Measurements from ENCODE around the gene NFE2L3. TPM values are rescaled to one million over a fixed set of nuclear protein-coding genes. Genes with fewer than 3 reads are reported as not detected.
"Not testable (repeated sequence)": the region's sequence is repeated elsewhere in the genome, so short reads cannot be mapped to it uniquely, and the experiment has no call there.

The NFE2L3 gene
- total and polyA plus RNA-seq, 4 donors: 4.0 to 12.5 (median 8.7) TPM

GRCh38 chr7:26189697-26190096, 37.7 kb downstream of the NFE2L3 start:
- no peak overlapping the region for H3K4me3 ChIP-seq (ENCODE audit: low read depth, low read length)
- no peaks in the 10 kb centered on the region for H3K4me1 ChIP-seq (ENCODE audit: control insufficient read depth, insufficient read depth, low read length)
- H3K27me3 ChIP-seq (ENCODE audit: control insufficient read depth, insufficient read depth, low read length): no peaks in the 10 kb centered on the region
- H3K27ac ChIP-seq (ENCODE audit: low read depth, low read length): no peak overlapping the region
- DNase-seq (ENCODE audit: low read depth in 4 of 6, low spot score in 6 of 6): no peak
- H3K36me3 ChIP-seq (ENCODE audit: control insufficient read depth, insufficient read depth, low read length): peaks cover 35% of the 10 kb centered on the region
- no peaks in the 10 kb centered on the region for H3K9me3 ChIP-seq (ENCODE audit: control insufficient read depth, insufficient read depth, low read length)
- no CpG with 5 or more reads among the region's 3 CpGs for WGBS (ENCODE audit: insufficient coverage)

DNA sequence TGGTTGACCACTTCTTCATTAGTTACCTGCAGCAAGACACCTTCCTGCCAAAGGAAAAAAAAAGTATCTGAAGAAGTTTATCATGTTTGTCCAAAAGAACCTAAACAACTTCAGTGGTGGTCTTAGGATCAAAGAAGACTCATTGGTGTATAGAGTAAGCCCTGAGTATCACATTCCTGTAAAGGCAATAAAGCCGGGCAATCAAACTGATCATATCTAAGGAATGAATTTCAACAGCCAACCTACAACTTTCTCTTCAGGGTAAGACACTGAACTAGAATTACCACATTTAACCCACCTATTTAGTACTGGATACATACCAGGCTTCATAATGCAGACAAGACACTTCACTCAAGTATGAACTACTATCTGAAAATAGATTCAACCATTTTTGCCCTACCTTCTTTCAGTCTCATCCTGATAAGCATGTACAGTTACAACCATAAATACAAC, 38.4 kb downstream of the NFE2L3 start:
- H3K4me3 ChIP-seq (ENCODE audit: low read depth, low read length): no peak overlapping the region
- no peak overlapping the region for H3K27ac ChIP-seq (ENCODE audit: low read depth, low read length)
- H3K4me1 ChIP-seq (ENCODE audit: control insufficient read depth, insufficient read depth, low read length): no peaks in the 10 kb centered on the region
- peaks cover 37% of the 10 kb centered on the region for H3K36me3 ChIP-seq (ENCODE audit: control insufficient read depth, insufficient read depth, low read length)
- no peaks in the 10 kb centered on the region for H3K27me3 ChIP-seq (ENCODE audit: control insufficient read depth, insufficient read depth, low read length)
- H3K9me3 ChIP-seq (ENCODE audit: control insufficient read depth, insufficient read depth, low read length): no peaks in the 10 kb centered on the region
- no CpG with 5 or more reads among the region's 1 CpG for WGBS (ENCODE audit: insufficient coverage)
- DNase-seq (ENCODE audit: low read depth in 4 of 6, low spot score in 6 of 6): no peak

DNA sequence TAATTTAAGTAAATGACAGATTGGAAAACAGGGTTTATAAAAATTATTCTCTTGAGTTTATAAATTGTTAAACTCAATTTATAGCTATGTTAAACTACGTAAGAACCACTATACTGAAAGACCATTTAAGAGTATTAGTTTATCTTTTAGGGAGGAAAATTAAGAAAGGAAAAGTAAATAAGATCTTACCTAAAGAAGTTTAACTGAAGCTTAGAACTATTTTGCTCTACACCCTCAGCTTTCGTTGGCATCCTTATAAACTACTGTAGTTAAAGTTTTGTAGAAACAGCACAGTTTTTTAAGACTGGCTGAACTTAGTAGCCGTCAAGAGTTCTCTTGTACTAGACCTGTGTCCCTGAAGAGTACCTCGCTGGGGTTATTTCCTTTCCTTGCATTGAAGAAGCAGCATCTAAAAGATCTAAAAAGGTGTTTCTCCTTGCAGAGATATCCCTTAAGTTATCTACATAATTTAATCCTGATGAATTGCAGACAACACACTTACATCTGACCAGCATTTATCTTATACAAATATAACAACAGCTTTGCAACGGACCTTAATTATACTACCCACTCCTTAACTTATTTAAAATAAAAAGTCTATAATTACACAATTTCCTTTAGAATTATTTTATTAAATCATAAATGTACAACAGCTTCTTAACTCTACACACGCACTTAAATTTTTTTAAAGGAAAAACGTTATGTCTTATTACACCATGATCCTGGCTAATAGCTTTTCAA, 39.4 kb downstream of the NFE2L3 start:
- no peak for DNase-seq (ENCODE audit: low read depth in 4 of 6, low spot score in 6 of 6)
- no peaks in the 10 kb centered on the region for H3K27me3 ChIP-seq (ENCODE audit: control insufficient read depth, insufficient read depth, low read length)
- no peaks in the 10 kb centered on the region for H3K4me1 ChIP-seq (ENCODE audit: control insufficient read depth, insufficient read depth, low read length)
- peaks cover 43% of the 10 kb centered on the region for H3K36me3 ChIP-seq (ENCODE audit: control insufficient read depth, insufficient read depth, low read length)
- H3K9me3 ChIP-seq (ENCODE audit: control insufficient read depth, insufficient read depth, low read length): no peaks in the 10 kb centered on the region
- H3K27ac ChIP-seq (ENCODE audit: low read depth, low read length): no peak overlapping the region
- H3K4me3 ChIP-seq (ENCODE audit: low read depth, low read length): no peak overlapping the region
- 82% methylated on average over 3 of the region's 7 CpGs for WGBS (ENCODE audit: insufficient coverage)

- H3K4me3 ChIP-seq (ENCODE audit: low read depth, low read length): no peak overlapping the region
- DNase-seq (ENCODE audit: low read depth in 4 of 6, low spot score in 6 of 6): peak in 1 of 6 donors; percentile 28
- H3K27me3 ChIP-seq (ENCODE audit: control insufficient read depth, insufficient read depth, low read length): no peaks in the 10 kb centered on the region
- H3K36me3 ChIP-seq (ENCODE audit: control insufficient read depth, insufficient read depth, low read length): peaks cover 47% of the 10 kb centered on the region
- no CpG with 5 or more reads among the region's 1 CpG for WGBS (ENCODE audit: insufficient coverage)
- H3K9me3 ChIP-seq (ENCODE audit: control insufficient read depth, insufficient read depth, low read length): no peaks in the 10 kb centered on the region
- H3K4me1 ChIP-seq (ENCODE audit: control insufficient read depth, insufficient read depth, low read length): no peaks in the 10 kb centered on the region
- no peak overlapping the region for H3K27ac ChIP-seq (ENCODE audit: low read depth, low read length)
These were observed 40.0 kb downstream of the NFE2L3 start for GRCh38 chr7:26191974-26192479.

DNA sequence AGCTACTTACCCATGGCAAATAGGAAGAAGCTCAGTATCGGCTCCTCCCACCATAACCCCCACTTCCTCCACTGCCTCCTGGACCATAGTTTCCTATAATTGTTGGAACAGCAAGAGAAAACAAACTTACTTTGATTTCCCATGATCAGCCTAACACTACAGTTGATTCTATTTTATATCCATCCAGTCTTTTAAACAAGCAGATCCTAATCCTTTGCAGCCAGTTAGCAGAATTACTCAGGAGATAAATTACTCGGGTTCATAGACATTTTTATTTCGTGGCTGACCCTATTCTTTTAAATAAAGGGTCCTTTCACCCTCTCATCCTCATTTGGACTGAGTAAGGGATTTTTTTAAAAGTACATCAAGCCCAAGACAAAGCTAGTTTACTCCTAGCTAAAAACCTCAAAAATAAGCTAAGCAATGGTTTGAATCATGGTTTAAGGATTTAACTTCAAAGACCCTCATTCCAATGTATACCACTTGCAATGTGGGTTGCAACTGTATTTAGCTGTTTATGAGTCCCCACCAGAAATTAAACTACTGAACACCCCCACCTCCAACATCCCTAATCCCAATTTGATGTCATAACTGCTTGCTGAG, 40.6 kb downstream of the NFE2L3 start:
- Histone ChIP-seq H3K9me3 (ENCODE audit: control insufficient read depth, insufficient read depth, low read length) (no peaks in the 10 kb centered on the region), H3K4me3 (ENCODE audit: low read depth, low read length) (no peak overlapping the region), H3K27ac (ENCODE audit: low read depth, low read length) (no peak overlapping the region), H3K27me3 (ENCODE audit: control insufficient read depth, insufficient read depth, low read length) (no peaks in the 10 kb centered on the region), H3K4me1 (ENCODE audit: control insufficient read depth, insufficient read depth, low read length) (no peaks in the 10 kb centered on the region), H3K36me3 (ENCODE audit: control insufficient read depth, insufficient read depth, low read length) (peaks cover 47% of the 10 kb centered on the region)
- no peak for DNase-seq (ENCODE audit: low read depth in 4 of 6, low spot score in 6 of 6)
- WGBS (ENCODE audit: insufficient coverage): 100% methylated on average over 1 of the region's 3 CpGs

GRCh38 chr7:26193432-26194207, 41.6 kb downstream of the NFE2L3 start:
- 84% methylated on average over 6 of the region's 8 CpGs for WGBS (ENCODE audit: insufficient coverage)
- Histone ChIP-seq H3K4me3 (ENCODE audit: low read depth, low read length) (no peak overlapping the region), H3K27ac (ENCODE audit: low read depth, low read length) (no peak overlapping the region), H3K36me3 (ENCODE audit: control insufficient read depth, insufficient read depth, low read length) (peaks cover 44% of the 10 kb centered on the region), H3K4me1 (ENCODE audit: control insufficient read depth, insufficient read depth, low read length) (no peaks in the 10 kb centered on the region), H3K27me3 (ENCODE audit: control insufficient read depth, insufficient read depth, low read length) (no peaks in the 10 kb centered on the region), H3K9me3 (ENCODE audit: control insufficient read depth, insufficient read depth, low read length) (no peaks in the 10 kb centered on the region)
- DNase-seq (ENCODE audit: low read depth in 4 of 6, low spot score in 6 of 6): no peak

DNA sequence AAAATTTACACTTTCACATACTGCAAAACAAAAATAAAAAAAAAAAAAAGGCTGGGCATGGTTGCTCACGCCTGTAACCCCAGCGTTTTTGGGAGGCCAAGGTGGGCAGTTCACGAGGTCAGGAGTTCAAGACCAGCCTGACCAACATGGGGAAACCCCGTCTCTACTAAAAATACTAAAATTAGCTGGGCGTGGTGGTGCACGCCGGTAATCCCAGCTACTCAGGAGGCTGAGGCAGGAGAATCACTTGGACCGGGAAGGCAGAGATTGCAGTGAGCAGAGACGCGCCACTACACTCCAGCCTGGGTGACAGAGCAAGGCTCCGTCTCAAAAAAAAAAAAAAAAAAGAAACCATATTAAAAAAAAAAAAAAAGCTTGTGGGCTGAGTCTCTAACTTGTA, 42.8 kb downstream of the NFE2L3 start:
- WGBS (ENCODE audit: insufficient coverage): 67% methylated on average over 1 of the region's 11 CpGs
- H3K4me1 ChIP-seq (ENCODE audit: control insufficient read depth, insufficient read depth, low read length); H3K27me3 ChIP-seq (ENCODE audit: control insufficient read depth, insufficient read depth, low read length); H3K4me3 ChIP-seq (ENCODE audit: low read depth, low read length); H3K9me3 ChIP-seq (ENCODE audit: control insufficient read depth, insufficient read depth, low read length); DNase-seq (ENCODE audit: low read depth in 4 of 6, low spot score in 6 of 6); H3K27ac ChIP-seq (ENCODE audit: low read depth, low read length): not testable (repeated sequence)
- peaks cover 40% of the 10 kb centered on the region for H3K36me3 ChIP-seq (ENCODE audit: control insufficient read depth, insufficient read depth, low read length)

DNA sequence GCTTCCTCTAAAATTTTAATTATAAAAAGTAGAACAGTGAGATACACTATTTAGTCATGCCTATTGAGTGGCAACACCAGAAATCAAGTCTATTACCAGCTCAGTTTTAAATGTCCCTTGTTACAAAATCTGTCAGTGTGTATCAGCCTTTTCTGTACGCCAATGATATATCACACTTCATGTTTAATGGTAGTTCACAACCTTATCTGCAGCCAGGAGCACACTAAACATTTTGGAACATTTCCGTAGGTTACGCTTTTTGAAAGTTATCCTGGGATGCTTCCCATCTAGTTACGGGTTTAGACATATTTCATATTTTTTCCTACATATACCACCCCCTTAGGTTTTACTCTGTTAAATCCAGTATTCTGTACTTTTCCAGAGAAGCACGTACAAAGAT, 43.2 kb downstream of the NFE2L3 start:
- no peak for DNase-seq (ENCODE audit: low read depth in 4 of 6, low spot score in 6 of 6)
- Histone ChIP-seq H3K4me3 (ENCODE audit: low read depth, low read length) (no peak overlapping the region), H3K36me3 (ENCODE audit: control insufficient read depth, insufficient read depth, low read length) (peaks cover 41% of the 10 kb centered on the region), H3K27ac (ENCODE audit: low read depth, low read length) (no peak overlapping the region), H3K4me1 (ENCODE audit: control insufficient read depth, insufficient read depth, low read length) (no peaks in the 10 kb centered on the region), H3K27me3 (ENCODE audit: control insufficient read depth, insufficient read depth, low read length) (no peaks in the 10 kb centered on the region), H3K9me3 (ENCODE audit: control insufficient read depth, insufficient read depth, low read length) (no peaks in the 10 kb centered on the region)
- WGBS (ENCODE audit: insufficient coverage): 100% methylated on average over 3 of the region's 5 CpGs

- H3K4me3 ChIP-seq (ENCODE audit: low read depth, low read length): no peak overlapping the region
- no peaks in the 10 kb centered on the region for H3K9me3 ChIP-seq (ENCODE audit: control insufficient read depth, insufficient read depth, low read length)
- H3K36me3 ChIP-seq (ENCODE audit: control insufficient read depth, insufficient read depth, low read length): peaks cover 44% of the 10 kb centered on the region
- 86% methylated on average over 4 of the region's 10 CpGs for WGBS (ENCODE audit: insufficient coverage)
- H3K27ac ChIP-seq (ENCODE audit: low read depth, low read length): no peak overlapping the region
- no peaks in the 10 kb centered on the region for H3K4me1 ChIP-seq (ENCODE audit: control insufficient read depth, insufficient read depth, low read length)
- no peak for DNase-seq (ENCODE audit: low read depth in 4 of 6, low spot score in 6 of 6)
- H3K27me3 ChIP-seq (ENCODE audit: control insufficient read depth, insufficient read depth, low read length): no peaks in the 10 kb centered on the region
These were observed 44.1 kb downstream of the NFE2L3 start for GRCh38 chr7:26195867-26196657.
